Islet of Langerhans (tissue), 1 donor: ENCODE measurements around the gene EPB41L3.
"Not testable (repeated sequence)": the region's sequence is repeated elsewhere in the genome, so short reads cannot be mapped to it uniquely, and the experiment has no call there.

Source experiments
- FAIRE-seq: peaks from one replicate; lab custom pipeline; 2011; peaks lifted over from hg19 to GRCh38; lab: Jason Lieb, UNC

EPB41L3 gene

GRCh38 chr18:5543773-5544389 is at the start of gene EPB41L3:
Gene EPB41L3 (minus strand): TSS chr18:5543997. CDS start chr18:5489183, 54,814 bp downstream.
- FAIRE-seq = no peak

- FAIRE-seq = no peak
Observed at GRCh38 chr18:5588529-5588928, 44.7 kb upstream of the EPB41L3 start.

GRCh38 chr18:5585653-5586052 is 41.9 kb upstream of the EPB41L3 start:
- no peak for FAIRE-seq

- FAIRE-seq = no peak
Observed at GRCh38 chr18:5584746-5585417, 41.1 kb upstream of the EPB41L3 start.

- no peak for FAIRE-seq
Observed at GRCh38 chr18:5582849-5583681, 39.3 kb upstream of the EPB41L3 start.

- no peak for FAIRE-seq
Observed at GRCh38 chr18:5582076-5582475, 38.3 kb upstream of the EPB41L3 start.

GRCh38 chr18:5574843-5575242 is 31.0 kb upstream of the EPB41L3 start:
- no peak for FAIRE-seq

- FAIRE-seq = no peak
Observed at GRCh38 chr18:5571666-5572065, 27.9 kb upstream of the EPB41L3 start.

- FAIRE-seq = not testable (repeated sequence)
Observed at GRCh38 chr18:5570613-5571012, 26.8 kb upstream of the EPB41L3 start.

GRCh38 chr18:5568416-5568815 is 24.6 kb upstream of the EPB41L3 start:
- no peak for FAIRE-seq

GRCh38 chr18:5558851-5559250 is 15.1 kb upstream of the EPB41L3 start:
- FAIRE-seq = no peak

- FAIRE-seq = no peak
Observed at GRCh38 chr18:5556310-5556974, 12.6 kb upstream of the EPB41L3 start.

GRCh38 chr18:5554629-5555028 is 10.8 kb upstream of the EPB41L3 start:
- no peak for FAIRE-seq

GRCh38 chr18:5546660-5547059 is 2.9 kb upstream of the EPB41L3 start:
- peak; percentile 95 for FAIRE-seq

GRCh38 chr18:5543036-5543680 is 639 bp downstream of the EPB41L3 start:
- FAIRE-seq = no peak

GRCh38 chr18:5542515-5543035 is 1.2 kb downstream of the EPB41L3 start:
- no peak for FAIRE-seq

GRCh38 chr18:5541644-5542043 is 2.2 kb downstream of the EPB41L3 start:
- no peak for FAIRE-seq

- FAIRE-seq = peak; percentile 60
Observed at GRCh38 chr18:5539391-5539790, 4.4 kb downstream of the EPB41L3 start.

GRCh38 chr18:5538544-5538943 is 5.3 kb downstream of the EPB41L3 start:
- FAIRE-seq = no peak

- FAIRE-seq = peak; percentile 13
Observed at GRCh38 chr18:5537860-5538259, 5.9 kb downstream of the EPB41L3 start.

- no peak for FAIRE-seq
Observed at GRCh38 chr18:5534845-5535244, 9.0 kb downstream of the EPB41L3 start.

GRCh38 chr18:5532066-5532465 is 11.7 kb downstream of the EPB41L3 start:
- FAIRE-seq = no peak
